Stimulated activated CD8-positive, alpha-beta memory T cell treated with anti-CD3 and anti-CD28 coated beads, Interleukin-4, amount 100 ng/mL, for 1 hour (primary cell): ENCODE results near the gene SHISA3.
"Not testable (repeated sequence)": the region's sequence is repeated elsewhere in the genome, so short reads cannot be mapped to it uniquely, and the experiment has no call there.

Source experiments
- DNase-seq, 2 donors: peaks; one replicate each; pipeline ENCODE4 v3.0.0-alpha.2; 2020; ENCODE audit warnings: low read depth in 2 of 2, low spot score in 1 of 2

SHISA3 gene

GRCh38 chr4:42396752-42397634, at the start of gene SHISA3:
SHISA3 (plus strand) TSS chr4:42397488; CDS start chr4:42398057, 569 bp downstream.
- DNase-seq, result no peak

- no peak for DNase-seq
Observed at GRCh38 chr4:42348247-42348646, 49.0 kb upstream of the SHISA3 start.

GRCh38 chr4:42348692-42349091, 48.6 kb upstream of the SHISA3 start:
- no peak for DNase-seq

- no peak for DNase-seq
Observed at GRCh38 chr4:42350611-42351182, 46.6 kb upstream of the SHISA3 start.

- DNase-seq, result no peak
Observed at GRCh38 chr4:42352049-42352448, 45.2 kb upstream of the SHISA3 start.

- DNase-seq, result no peak
Observed at GRCh38 chr4:42357325-42357724, 40.0 kb upstream of the SHISA3 start.

- DNase-seq, result no peak
Observed at GRCh38 chr4:42359711-42360110, 37.6 kb upstream of the SHISA3 start.

- DNase-seq, result no peak
Observed at GRCh38 chr4:42360256-42360669, 37.0 kb upstream of the SHISA3 start.

GRCh38 chr4:42361456-42361855, 35.8 kb upstream of the SHISA3 start:
- no peak for DNase-seq

GRCh38 chr4:42362591-42362990, 34.7 kb upstream of the SHISA3 start:
- no peak for DNase-seq

GRCh38 chr4:42363614-42364013, 33.7 kb upstream of the SHISA3 start:
- DNase-seq, result no peak

- no peak for DNase-seq
Observed at GRCh38 chr4:42364266-42365053, 32.8 kb upstream of the SHISA3 start.

- DNase-seq, result no peak
Observed at GRCh38 chr4:42366959-42367358, 30.3 kb upstream of the SHISA3 start.

GRCh38 chr4:42369489-42369888, 27.8 kb upstream of the SHISA3 start:
- no peak for DNase-seq

GRCh38 chr4:42371305-42372252, 25.7 kb upstream of the SHISA3 start:
- no peak for DNase-seq

- DNase-seq, result not testable (repeated sequence)
Observed at GRCh38 chr4:42372303-42372702, 25.0 kb upstream of the SHISA3 start.

- no peak for DNase-seq
Observed at GRCh38 chr4:42377497-42377896, 19.8 kb upstream of the SHISA3 start.

- DNase-seq, result no peak
Observed at GRCh38 chr4:42381666-42382065, 15.6 kb upstream of the SHISA3 start.

GRCh38 chr4:42385516-42385915, 11.8 kb upstream of the SHISA3 start:
- no peak for DNase-seq

GRCh38 chr4:42390622-42391354, 6.5 kb upstream of the SHISA3 start:
- no peak for DNase-seq
